ENCODE results near the gene TRAF3IP3. TPM values are rescaled to one million over a fixed set of nuclear protein-coding genes. Genes with fewer than 3 reads are reported as not detected.
"Not testable (repeated sequence)": the region's sequence is repeated elsewhere in the genome, so short reads cannot be mapped to it uniquely, and the experiment has no call there.

TRAF3IP3 gene
- total RNA-seq, 4 donors from 2014 or later = 0.61 to 2.1 (median 1.1) TPM; not detected in 1

DNA sequence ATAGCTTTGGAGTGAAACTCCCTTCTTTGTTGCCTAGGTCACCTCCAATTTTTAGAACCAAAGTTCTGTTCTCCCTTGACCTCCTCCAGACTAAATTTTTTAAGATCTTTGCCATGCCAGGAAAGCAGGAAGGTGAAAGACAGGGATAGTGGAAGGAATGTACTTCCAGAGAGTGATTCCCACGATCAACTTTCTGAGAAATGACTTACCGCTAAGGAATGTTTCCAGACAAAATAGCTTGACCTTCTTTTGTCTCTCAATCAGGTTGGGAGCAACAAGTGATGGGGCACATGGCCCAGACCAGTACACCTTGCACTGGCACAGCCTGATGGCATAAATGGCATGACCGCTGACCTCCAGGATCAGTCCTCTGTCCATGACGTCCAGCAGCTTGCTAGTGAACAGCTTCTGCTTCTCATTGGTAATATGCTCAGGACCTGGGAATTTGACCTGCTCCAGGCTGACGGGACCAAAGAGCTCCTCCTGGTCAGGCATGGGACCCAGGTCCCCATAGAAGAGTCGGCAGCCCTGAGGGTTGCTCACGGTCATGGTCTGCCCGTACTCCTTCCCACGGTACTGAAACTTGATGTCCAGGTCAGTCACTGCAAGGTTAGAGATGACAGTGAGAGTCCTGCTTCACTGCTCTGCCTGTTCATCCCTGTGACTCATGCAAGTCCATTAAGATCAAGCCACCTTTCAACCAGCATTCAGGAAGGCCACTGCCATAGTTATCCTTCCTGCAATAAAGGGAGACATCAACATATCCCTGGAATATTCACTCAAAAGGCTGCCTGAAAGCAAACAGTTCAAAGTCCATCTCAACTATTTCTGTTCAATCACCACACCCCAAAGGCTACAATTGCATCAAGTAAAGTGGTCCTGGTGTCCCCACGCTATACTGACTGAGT is 34.7 kb downstream of the TRAF3IP3 start:
- no peak for TF ChIP-seq POLR2A (IDR thresholded peaks at IDR 0.05)
- no peak overlapping the region for H3K4me3 ChIP-seq (ENCODE audit: low read depth, poor library complexity, severe bottlenecking)
- intact Hi-C loops (cut with DNase I; ENCODE audit: low total_unique reads) = no loop called here
- no peak for DNase-seq (ENCODE audit: low spot score in 2 of 2)
- 84 to 93% methylated on average over 9 to 10 of the region's 10 CpGs for WGBS, 2 donors

DNA sequence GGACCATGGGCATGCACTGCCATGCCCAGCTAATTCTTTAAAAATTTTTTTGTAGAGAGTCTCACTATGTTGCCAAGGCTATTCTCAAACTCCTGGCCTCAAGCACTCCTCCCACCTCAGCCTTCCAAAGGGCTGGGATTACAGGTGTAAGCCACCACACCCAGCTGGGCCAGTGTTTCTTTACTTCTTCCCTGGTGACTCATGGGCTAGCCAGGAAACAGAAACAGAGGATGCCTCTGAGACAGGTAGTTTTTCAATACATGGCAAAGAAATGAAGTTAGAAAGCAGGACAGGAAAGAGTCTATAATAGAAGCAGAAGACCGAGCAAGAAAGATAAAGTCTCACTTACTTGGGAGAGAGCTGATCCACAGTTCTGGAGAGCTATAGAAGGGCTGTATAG is 36.1 kb downstream of the TRAF3IP3 start:
- intact Hi-C loops (cut with DNase I; ENCODE audit: low total_unique reads) = no loop called here
- 50 to 74% methylated on average over 1 of the region's 1 CpG for WGBS, 2 donors
- H3K4me3 ChIP-seq (ENCODE audit: low read depth, poor library complexity, severe bottlenecking) = no peak overlapping the region
- no peak for DNase-seq (ENCODE audit: low spot score in 2 of 2)
- TF ChIP-seq, protein P1, sequence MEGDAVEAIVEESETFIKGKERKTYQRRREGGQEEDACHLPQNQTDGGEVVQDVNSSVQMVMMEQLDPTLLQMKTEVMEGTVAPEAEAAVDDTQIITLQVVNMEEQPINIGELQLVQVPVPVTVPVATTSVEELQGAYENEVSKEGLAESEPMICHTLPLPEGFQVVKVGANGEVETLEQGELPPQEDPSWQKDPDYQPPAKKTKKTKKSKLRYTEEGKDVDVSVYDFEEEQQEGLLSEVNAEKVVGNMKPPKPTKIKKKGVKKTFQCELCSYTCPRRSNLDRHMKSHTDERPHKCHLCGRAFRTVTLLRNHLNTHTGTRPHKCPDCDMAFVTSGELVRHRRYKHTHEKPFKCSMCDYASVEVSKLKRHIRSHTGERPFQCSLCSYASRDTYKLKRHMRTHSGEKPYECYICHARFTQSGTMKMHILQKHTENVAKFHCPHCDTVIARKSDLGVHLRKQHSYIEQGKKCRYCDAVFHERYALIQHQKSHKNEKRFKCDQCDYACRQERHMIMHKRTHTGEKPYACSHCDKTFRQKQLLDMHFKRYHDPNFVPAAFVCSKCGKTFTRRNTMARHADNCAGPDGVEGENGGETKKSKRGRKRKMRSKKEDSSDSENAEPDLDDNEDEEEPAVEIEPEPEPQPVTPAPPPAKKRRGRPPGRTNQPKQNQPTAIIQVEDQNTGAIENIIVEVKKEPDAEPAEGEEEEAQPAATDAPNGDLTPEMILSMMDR (IDR thresholded peaks at IDR 0.05) = no peak
- TF ChIP-seq POLR2A (IDR thresholded peaks at IDR 0.05) = no peak

DNA sequence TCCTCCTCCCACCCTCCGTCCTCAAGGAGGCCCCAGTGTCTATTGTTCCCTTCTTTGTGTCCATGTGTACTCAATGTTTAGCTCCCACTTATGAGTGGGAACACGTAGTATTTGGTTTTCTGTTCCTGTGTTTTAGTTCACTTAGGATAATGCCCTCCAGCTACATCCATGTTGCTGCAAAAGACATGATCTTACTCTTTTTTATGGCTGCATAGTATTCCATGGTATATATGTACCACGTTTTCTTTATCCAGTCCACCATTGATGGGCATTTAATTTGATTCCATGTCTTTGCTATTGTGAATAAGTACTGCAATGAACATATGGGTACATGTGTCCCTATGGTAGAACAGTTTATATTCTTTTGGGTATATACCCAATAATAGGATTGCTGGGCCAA is 37.9 kb downstream of the TRAF3IP3 start:
- intact Hi-C loops (cut with DNase I; ENCODE audit: low total_unique reads); DNase-seq (ENCODE audit: low spot score in 2 of 2); H3K4me3 ChIP-seq (ENCODE audit: low read depth, poor library complexity, severe bottlenecking): not testable (repeated sequence)
- WGBS, 2 donors = 89 to 90% methylated on average over 3 of the region's 3 CpGs

DNA sequence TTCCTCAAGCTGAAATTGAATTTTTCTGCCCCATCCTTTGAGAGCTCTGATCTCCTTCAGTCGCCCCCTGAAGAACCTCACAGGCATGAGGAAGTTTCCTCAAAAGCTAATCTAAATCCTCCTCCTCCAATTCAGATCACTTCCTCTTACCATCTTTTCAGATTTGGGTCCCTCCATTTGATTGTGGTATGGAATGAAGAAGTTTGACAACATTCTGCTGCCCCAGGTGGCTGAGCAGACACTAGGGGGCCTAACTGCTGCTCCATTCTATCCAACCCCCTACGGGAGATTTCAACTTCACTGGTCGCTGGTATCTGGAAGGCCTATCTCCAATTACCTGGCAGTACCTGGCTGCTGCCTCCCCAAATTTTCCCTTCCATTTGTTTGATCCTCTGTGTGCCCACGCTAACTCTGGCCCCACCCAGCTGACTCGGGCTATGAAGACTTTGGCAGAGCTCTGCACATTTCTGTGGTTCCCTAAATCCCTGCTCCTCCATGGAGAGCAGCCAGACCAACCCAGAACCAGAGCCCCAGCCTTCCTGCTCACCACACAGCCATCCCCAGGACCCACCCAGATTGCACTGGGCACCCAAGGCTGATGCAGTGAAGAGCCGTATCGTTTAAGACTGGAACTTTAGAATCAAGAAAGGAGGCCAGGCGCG is 42.3 kb downstream of the TRAF3IP3 start:
- TF ChIP-seq, protein P1 (IDR thresholded peaks at IDR 0.05) = no peak
- TF ChIP-seq POLR2A (IDR thresholded peaks at IDR 0.05) = no peak
- 54 to 63% methylated on average over 9 of the region's 9 CpGs for WGBS, 2 donors

DNA sequence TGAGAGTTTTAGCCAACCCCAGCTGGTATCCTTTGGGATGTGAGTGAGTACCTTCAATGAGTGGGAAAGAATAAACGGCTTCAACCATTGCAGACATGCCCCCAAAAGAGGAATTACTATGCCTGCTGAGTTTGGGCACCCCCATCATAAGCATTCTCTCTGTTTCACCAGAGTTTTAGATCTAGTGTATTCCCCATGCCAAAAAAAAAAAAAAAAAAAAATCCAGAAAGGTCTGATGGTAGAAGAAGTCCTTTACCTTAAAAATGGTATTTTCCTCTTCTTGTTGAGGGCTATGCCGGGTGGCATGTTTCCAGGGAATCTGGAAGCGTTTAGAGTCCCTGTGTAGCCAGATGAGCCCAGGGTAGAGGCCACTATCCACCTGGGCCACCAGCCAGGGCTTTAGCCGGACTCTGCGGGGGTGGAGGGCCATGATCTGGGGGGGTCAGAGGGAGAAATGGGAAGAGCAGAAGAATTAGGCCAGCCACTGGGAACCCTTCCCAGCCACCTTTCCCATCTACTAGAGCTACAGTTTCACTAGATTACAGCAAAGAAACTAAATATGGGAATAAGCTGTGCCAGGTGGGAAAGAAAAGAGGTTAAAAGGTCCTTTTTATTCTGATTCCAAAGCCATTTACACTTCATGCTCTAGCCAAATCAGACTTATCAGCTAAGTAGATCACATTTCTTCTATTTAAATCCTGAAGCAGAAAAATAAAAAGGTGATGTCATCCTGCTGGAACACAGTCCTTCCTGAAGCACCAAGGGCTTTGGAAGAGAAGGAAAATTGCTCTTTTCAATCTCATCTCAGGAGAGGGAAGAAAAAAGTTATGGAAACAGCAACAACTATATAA is 45.4 kb downstream of the TRAF3IP3 start:
- intact Hi-C loops (cut with DNase I; ENCODE audit: low total_unique reads) = no loop called here
- no peak for TF ChIP-seq POLR2A (IDR thresholded peaks at IDR 0.05)
- TF ChIP-seq, protein P1 (IDR thresholded peaks at IDR 0.05) = no peak
- no peak overlapping the region for H3K4me3 ChIP-seq (ENCODE audit: low read depth, poor library complexity, severe bottlenecking)
- DNase-seq (ENCODE audit: low spot score in 2 of 2) = no peak
- 44 to 46% methylated on average over 5 of the region's 5 CpGs for WGBS, 2 donors

More for the DNA sequence above, 42.3 kb downstream of the TRAF3IP3 start:
- DNase-seq (ENCODE audit: low spot score in 2 of 2) = no peak
- H3K4me3 ChIP-seq (ENCODE audit: low read depth, poor library complexity, severe bottlenecking) = no peak overlapping the region
- intact Hi-C loops (cut with DNase I; ENCODE audit: low total_unique reads) = no loop called here

DNA sequence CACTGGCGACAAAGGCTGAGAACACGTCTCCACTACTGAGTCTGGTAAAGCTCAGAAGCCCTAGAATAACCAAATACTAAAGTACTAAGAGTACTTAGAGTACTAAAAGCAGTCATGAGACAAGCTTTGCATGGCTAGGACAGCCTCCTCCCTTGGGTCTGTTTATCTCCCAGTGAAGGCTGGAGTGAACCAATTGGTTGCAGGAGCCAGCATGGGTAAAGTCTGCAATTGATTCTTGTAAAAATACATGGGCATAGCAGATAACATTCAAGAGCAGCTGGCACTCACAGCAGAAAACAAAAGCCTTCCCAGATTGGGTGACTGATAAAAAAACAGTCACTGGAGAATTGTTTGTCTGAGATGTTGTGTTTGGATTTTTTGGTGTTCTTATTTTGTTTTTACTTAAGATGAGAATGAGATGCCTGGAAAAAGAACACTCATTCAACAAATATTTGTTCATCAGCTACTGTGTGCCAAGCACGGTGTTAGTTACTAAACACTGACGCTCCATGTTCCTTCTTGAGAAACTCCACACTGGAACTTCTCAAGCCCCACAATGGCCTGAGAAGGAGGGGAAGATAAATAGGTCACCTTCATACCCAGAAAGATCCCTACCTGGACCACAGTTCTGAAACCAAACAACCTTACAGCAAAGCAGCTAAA is 46.4 kb downstream of the TRAF3IP3 start:
- WGBS, 2 donors = 59 to 62% methylated on average over 4 of the region's 4 CpGs
- DNase-seq (ENCODE audit: low spot score in 2 of 2) = no peak
- no peak overlapping the region for H3K4me3 ChIP-seq (ENCODE audit: low read depth, poor library complexity, severe bottlenecking)
- TF ChIP-seq POLR2A (IDR thresholded peaks at IDR 0.05) = no peak
- TF ChIP-seq, protein P1 (IDR thresholded peaks at IDR 0.05) = no peak
- intact Hi-C loops (cut with DNase I; ENCODE audit: low total_unique reads) = no loop called here
